OCI-LY7 (cell line): ENCODE data around the gene TNFAIP3.

Source experiments
- CTCF ChIP-seq: fragments of 200-600 bp; sonication (generic); conservative IDR thresholded peaks from 2 replicates; pipeline ENCODE4 v1.5.1; 2014; ENCODE audit warnings: mild to moderate bottlenecking, antibody characterized with exemption, low read length, moderate library complexity, mixed read lengths
- EZH2phosphoT487 ChIP-seq: fragments of 200-600 bp; sonication (generic); IDR thresholded peaks from 2 replicates; pipeline ENCODE4 v1.6.1; 2018; ENCODE audit warnings: low read depth, borderline replicate concordance, mild to moderate bottlenecking, mixed run types, antibody characterized with exemption, low read length, moderate library complexity, mixed read lengths

DNA sequence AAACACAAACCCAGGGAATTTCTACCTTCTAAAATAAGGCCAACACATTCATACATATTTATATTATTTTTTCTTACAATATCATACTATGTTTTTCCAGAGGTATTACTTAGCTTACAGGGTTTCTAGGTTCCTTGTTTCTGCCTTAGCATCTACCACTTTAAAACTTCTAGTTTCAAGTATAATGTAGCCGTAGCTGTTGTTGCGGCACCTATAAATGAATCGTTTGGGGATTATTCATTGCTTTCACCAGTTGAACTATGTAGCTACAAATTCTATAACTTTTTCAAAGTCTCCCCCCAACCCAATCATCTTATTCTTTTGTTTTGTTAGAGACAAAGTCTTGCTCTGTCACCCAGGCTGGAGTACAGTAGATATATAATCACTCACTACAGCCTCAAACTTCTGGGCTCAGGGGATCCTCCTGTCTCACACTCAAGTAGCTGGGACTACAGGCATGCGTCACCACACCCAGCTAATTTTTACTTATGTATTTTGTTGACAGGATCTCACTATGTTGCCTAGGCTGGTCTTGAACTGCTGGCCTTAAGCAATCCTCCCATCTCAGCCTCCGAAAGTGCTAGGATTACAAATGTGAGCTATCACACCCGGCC, 43.9 kb downstream of the TNFAIP3 start:
- TF ChIP-seq CTCF: no peak
- TF ChIP-seq EZH2phosphoT487: no peak
